Renal cortex interstitium (tissue), 11 donors: Measurements from ENCODE around the gene TFPI. TPM values are rescaled to one million over a fixed set of nuclear protein-coding genes. Genes with fewer than 3 reads are reported as not detected.
A peak's percentile ranks its signal among the peaks of the same experiment; 100 is the strongest.

Source experiments
- DNase-seq, 11 donors: peaks; one replicate each; pipeline ENCODE4 v3.0.0-alpha.2; 2013; ENCODE audit warnings: low read depth in 9 of 11, low spot score in 4 of 11; ENCODE audit errors: extremely low read depth in 1 of 11
- polyA plus RNA-seq, 3 donors: library from polyadenylated mRNA; unstranded; fragments of 120-200 nt; gene quantifications; one replicate each; pipeline ENCODE4 v1.2.1, GENCODE V29; 2013; ENCODE audit not compliant: insufficient read length in 3 of 3

TFPI gene
- polyA plus RNA-seq, 3 donors = 32.9 to 41.6 (median 33.8) TPM

GRCh38 chr2:187447336-187447735 lies 106.9 kb downstream of the TFPI start:
- no peak for DNase-seq

GRCh38 chr2:187446711-187447110 lies 107.5 kb downstream of the TFPI start:
- DNase-seq = no peak

- DNase-seq = no peak
These were observed 109.2 kb downstream of the TFPI start for GRCh38 chr2:187445051-187445450.

- no peak for DNase-seq
These were observed 111.5 kb downstream of the TFPI start for GRCh38 chr2:187442778-187443177.

- DNase-seq = no peak
These were observed 111.9 kb downstream of the TFPI start for GRCh38 chr2:187442378-187442777.

- peak in 4 of 11 donors; percentile 26 to 60 (median 36) for DNase-seq
These were observed 114.0 kb downstream of the TFPI start for GRCh38 chr2:187440101-187440675.

GRCh38 chr2:187438455-187438854 lies 115.8 kb downstream of the TFPI start:
- DNase-seq = no peak

GRCh38 chr2:187435756-187436155 lies 118.5 kb downstream of the TFPI start:
- DNase-seq = no peak

- DNase-seq = no peak
These were observed 119.2 kb downstream of the TFPI start for GRCh38 chr2:187435078-187435477.

GRCh38 chr2:187434342-187434785 lies 119.9 kb downstream of the TFPI start:
- no peak for DNase-seq

GRCh38 chr2:187431911-187432310 lies 122.3 kb downstream of the TFPI start:
- no peak for DNase-seq

- no peak for DNase-seq
These were observed 124.2 kb downstream of the TFPI start for GRCh38 chr2:187429989-187430388.

GRCh38 chr2:187424146-187424545 lies 130.1 kb downstream of the TFPI start:
- no peak for DNase-seq

- no peak for DNase-seq
These were observed 132.0 kb downstream of the TFPI start for GRCh38 chr2:187422282-187422681.

- no peak for DNase-seq
These were observed 132.7 kb downstream of the TFPI start for GRCh38 chr2:187421519-187421918.

GRCh38 chr2:187419808-187420207 lies 134.4 kb downstream of the TFPI start:
- DNase-seq = peak in 6 of 11 donors; percentile 28 to 62 (median 42)

- no peak for DNase-seq
These were observed 138.8 kb downstream of the TFPI start for GRCh38 chr2:187415449-187415848.

Other genes starting within 250 kb of the TFPI start
- gene CALCRL, start 106.2 kb downstream of the TFPI start, polyA plus RNA-seq = 10 to 100 TPM; 36.9 to 53.2 (median 43.7) TPM